Stomach (tissue), 9 donors: ENCODE measurements around the gene MRPL48. TPM values are rescaled to one million over a fixed set of nuclear protein-coding genes. Genes with fewer than 3 reads are reported as not detected.

Experiments
- DNase-seq, 2 donors: peaks; one replicate each; pipeline versions ENCODE4 v3.0.0 to v3.0.0-alpha.2; 2013 to 2019
- H3K27ac ChIP-seq, 5 donors: fragments of 200-600 bp in 4 of 5; sonication (generic) in 4 of 5; one replicate each; pipeline ENCODE4 v1.5.1; 2013 to 2019; ENCODE audit warnings: mild to moderate bottlenecking in 1 of 5, moderate library complexity in 1 of 5
- H3K27me3 ChIP-seq, 3 donors: fragments of 200-600 bp; sonication (generic); one replicate each; pipeline ENCODE4 v1.5.1; 2017 to 2019; ENCODE audit warnings: mixed run types in 1 of 3
- H3K36me3 ChIP-seq, 4 donors: fragments of 200-600 bp; sonication (generic); 1 replicate in 3 of 4; 2 replicates in 1 of 4; pipeline ENCODE4 v1.5.1; 2016 to 2019
- H3K4me1 ChIP-seq, 4 donors: fragments of 200-600 bp; sonication (generic); one replicate each; pipeline ENCODE4 v1.5.1; 2016 to 2019
- H3K4me3 ChIP-seq, 4 donors: fragments of 200-600 bp; sonication (generic) in 3 of 4; one replicate each; pipeline ENCODE4 v1.5.1; 2016 to 2019; ENCODE audit warnings: mild to moderate bottlenecking in 1 of 4
- H3K9me3 ChIP-seq, 4 donors: fragments of 200-600 bp; sonication (generic); one replicate each; pipeline ENCODE4 v1.5.1; 2016 to 2019
- CTCF ChIP-seq, 7 experiments: fragments of 450-650 bp in 4 of 7; fragments of 200-600 bp in 3 of 7; sonication (generic) in 3 of 7; IDR thresholded peaks; one replicate each; pipeline ENCODE4 v1.5.1; 2016 to 2019; ENCODE audit warnings: antibody characterized with exemption in 7 of 7, control low read depth in 2 of 7, mild to moderate bottlenecking in 1 of 7
- EP300 ChIP-seq: sonication (generic); formaldehyde crosslinking; IDR thresholded peaks from one replicate; pipeline ENCODE4 v1.6.1; 2017; ENCODE audit warnings: antibody characterized with exemption
- POLR2A ChIP-seq, 4 donors: fragments of 450-650 bp; IDR thresholded peaks; one replicate each; pipeline ENCODE4 v1.6.1; 2016; ENCODE audit warnings: antibody characterized with exemption in 4 of 4, control low read depth in 2 of 4, mild to moderate bottlenecking in 1 of 4, moderate library complexity in 1 of 4
- POLR2AphosphoS5 ChIP-seq, 3 donors: sonication (generic); formaldehyde crosslinking; IDR thresholded peaks; one replicate each; pipeline ENCODE4 v1.6.1; 2016; ENCODE audit warnings: antibody characterized with exemption in 3 of 3
- WGBS, 5 donors: extraction: QIAGEN DNeasy Blood & Tissue Kit in 3 of 5; methylation state at CpG; one replicate each; pipeline versions ENCODE4 v1.1.5 to v1.1.7; 2013 to 2018; 5-methylcytosine and 5-hydroxymethylcytosine counted together
- intact Hi-C: fragments of 100-400 bp; cut with DNase I; formaldehyde crosslinking; loops from one replicate; pipeline ENCODE4 v1.15.1; 2023; ENCODE audit warnings: low total_unique reads
- polyA plus RNA-seq, 3 donors: library from polyadenylated mRNA; stranded (reverse); fragments of 200-250 nt; gene quantifications; one replicate each; pipeline ENCODE4 v1.2.3, GENCODE V29; 2013
- total RNA-seq, 5 donors: library from RNA; depleted of rRNA; stranded (reverse); fragments of >200 nt; gene quantifications; one replicate each; pipeline versions ENCODE4 v1.1.0 to v1.2.3, GENCODE V29; 2014 to 2016
- donor health status: healthy with polysubstance abuse.
- donor health status: Bipolar disorder and iron deficiency.
- donor health status: healthy.

Gene MRPL48
- total and polyA plus RNA-seq, 8 donors = 1.2 to 118 (median 31.0) TPM

- no peaks in the 10 kb centered on the region for H3K9me3 ChIP-seq
- TF ChIP-seq EP300 = no peak
- TF ChIP-seq POLR2AphosphoS5 (IDR thresholded peaks at IDR 0.05) = no peak
- TF ChIP-seq POLR2A (IDR thresholded peaks at IDR 0.05) = no peak
- no peak for TF ChIP-seq CTCF (IDR thresholded peaks at IDR 0.05)
- H3K27ac ChIP-seq = no peak overlapping the region
- H3K36me3 ChIP-seq = peaks cover 5 to 41% (median 32%) of the 10 kb centered on the region in 4 donors
- no peak overlapping the region for H3K4me3 ChIP-seq
- no peaks in the 10 kb centered on the region for H3K4me1 ChIP-seq
- no peak for DNase-seq
- intact Hi-C loops = no loop called here
- H3K27me3 ChIP-seq = no peaks in the 10 kb centered on the region
Measured at GRCh38 chr11:73804712-73805111, 17.0 kb downstream of the MRPL48 start.

- intact Hi-C loops = no loop called here
- Histone ChIP-seq H3K9me3 (no peaks in the 10 kb centered on the region), H3K4me1 (no peaks in the 10 kb centered on the region), H3K27me3 (no peaks in the 10 kb centered on the region), H3K4me3 (no peak overlapping the region), H3K27ac (no peak overlapping the region), H3K36me3 (peaks cover 5 to 41% (median 38%) of the 10 kb centered on the region in 4 donors)
- DNase-seq = no peak
- TF ChIP-seq CTCF (IDR thresholded peaks at IDR 0.05) (no peak), POLR2AphosphoS5 (IDR thresholded peaks at IDR 0.05) (no peak), EP300 (no peak), POLR2A (IDR thresholded peaks at IDR 0.05) (no peak)
- WGBS, 5 donors = 78 to 93% (median 89%) methylated on average over 1 of the region's 1 CpG
Measured at GRCh38 chr11:73808052-73808451, 20.4 kb downstream of the MRPL48 start.

DNA sequence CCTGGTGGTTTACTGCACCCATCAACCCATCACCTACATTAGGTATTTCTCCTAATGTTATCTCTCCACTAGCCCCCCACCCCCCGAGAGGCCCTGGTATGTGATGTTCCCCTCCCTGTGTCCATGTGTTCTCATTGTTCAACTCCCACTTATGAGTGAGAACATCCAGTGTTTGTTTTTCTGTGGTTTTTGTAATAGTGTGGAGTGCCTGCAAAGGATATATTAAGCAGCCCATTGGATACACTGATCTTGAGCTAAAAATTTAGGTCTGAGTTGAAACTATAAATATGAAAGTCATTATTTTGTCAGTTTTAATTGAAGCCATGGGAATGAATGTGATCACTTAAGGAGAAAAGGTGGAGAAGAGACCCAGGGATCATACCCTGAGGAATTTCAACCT, 23.0 kb downstream of the MRPL48 start:
- Histone ChIP-seq H3K27ac (no peak overlapping the region), H3K36me3 (peaks cover 5 to 36% (median 32%) of the 10 kb centered on the region in 4 donors), H3K9me3 (no peaks in the 10 kb centered on the region), H3K4me3 (no peak overlapping the region), H3K4me1 (no peaks in the 10 kb centered on the region), H3K27me3 (no peaks in the 10 kb centered on the region)
- intact Hi-C loops = no loop called here
- no peak for DNase-seq
- 80 to 100% (median 93%) methylated on average over 1 of the region's 1 CpG for WGBS, 5 donors
- no peak for TF ChIP-seq POLR2AphosphoS5 (IDR thresholded peaks at IDR 0.05)
- no peak for TF ChIP-seq EP300
- no peak for TF ChIP-seq CTCF (IDR thresholded peaks at IDR 0.05)
- TF ChIP-seq POLR2A (IDR thresholded peaks at IDR 0.05) = no peak

DNA sequence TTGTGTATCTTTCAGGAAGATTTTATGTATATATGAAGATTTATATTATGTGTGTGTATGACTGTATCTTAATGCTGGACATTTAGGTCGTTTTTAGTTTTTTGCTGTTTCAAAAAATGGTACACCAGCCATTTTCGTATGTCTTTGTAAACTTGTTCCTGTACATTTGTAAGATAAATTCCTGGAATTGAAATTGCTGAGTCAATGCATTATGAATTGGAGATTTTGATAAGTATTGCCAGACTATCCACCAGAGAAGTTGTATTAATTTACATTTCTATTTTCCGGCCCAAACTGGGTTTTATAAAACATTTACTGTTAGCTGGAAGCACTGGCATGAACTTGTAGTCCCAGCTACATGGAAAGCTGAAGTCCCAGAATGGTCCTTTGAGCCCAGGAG, 24.6 kb downstream of the MRPL48 start:
- peaks cover 0 to 26% (median 20%) of the 10 kb centered on the region in 4 donors for H3K36me3 ChIP-seq
- no peak overlapping the region for H3K4me3 ChIP-seq
- no peak for TF ChIP-seq EP300
- TF ChIP-seq POLR2A (IDR thresholded peaks at IDR 0.05) = no peak
- no peak for TF ChIP-seq POLR2AphosphoS5 (IDR thresholded peaks at IDR 0.05)
- no peak for TF ChIP-seq CTCF (IDR thresholded peaks at IDR 0.05)
- no peaks in the 10 kb centered on the region for H3K4me1 ChIP-seq
- H3K9me3 ChIP-seq = no peaks in the 10 kb centered on the region
- DNase-seq = no peak
- H3K27me3 ChIP-seq = no peaks in the 10 kb centered on the region
- intact Hi-C loops = no loop called here
- no peak overlapping the region for H3K27ac ChIP-seq
- 84 to 93% (median 87%) methylated on average over 3 of the region's 3 CpGs for WGBS, 5 donors
